HepG2 (cell line): ENCODE results near the gene RHBDL1. TPM values are rescaled to one million over a fixed set of nuclear protein-coding genes. Genes with fewer than 3 reads are reported as not detected.
A peak's percentile ranks its signal among the peaks of the same experiment; 100 is the strongest.

Source experiments
- AHR ChIP-seq: IDR thresholded peaks from 2 replicates; pipeline ENCODE4 v1.6.1; 2018; ENCODE audit warnings: missing genetic modification reagents, missing compliant biosample characterization
- ARID4A ChIP-seq: sonication (generic); formaldehyde crosslinking; IDR thresholded peaks from 2 replicates; pipeline ENCODE4 v1.5.0; 2020; ENCODE audit warnings: mild to moderate bottlenecking, missing genetic modification reagents, borderline replicate concordance
- ATM ChIP-seq: fragments of 450-650 bp; IDR thresholded peaks from 2 replicates; pipeline ENCODE4 v1.7.1; 2017; ENCODE audit warnings: mild to moderate bottlenecking, borderline replicate concordance
- BRCA1 ChIP-seq: sonication (generic); formaldehyde crosslinking; IDR thresholded peaks from 2 replicates; pipeline ENCODE4 v1.4.0; 2020; ENCODE audit warnings: missing genetic modification reagents
- CCAR2 ChIP-seq: fragments of 200-400 bp; formaldehyde crosslinking; optimal IDR thresholded peaks from 2 replicates; pipeline ENCODE3; 2018; ENCODE audit warnings: low read depth, mild to moderate bottlenecking, low read length, moderate library complexity
- ERF ChIP-seq: IDR thresholded peaks from 2 replicates; pipeline ENCODE4 v1.6.1; 2018; ENCODE audit warnings: missing biosample characterization, missing genetic modification reagents
- ETS1 ChIP-seq: sonication (generic); formaldehyde crosslinking; IDR thresholded peaks from 2 replicates; pipeline ENCODE4 v1.4.0; 2020; ENCODE audit warnings: missing genetic modification reagents
- GLI4 ChIP-seq: sonication (generic); formaldehyde crosslinking; IDR thresholded peaks from 2 replicates; pipeline ENCODE4 v1.5.1; 2020; ENCODE audit warnings: missing genetic modification reagents, mild to moderate bottlenecking, moderate library complexity, borderline replicate concordance
- KLF6 ChIP-seq: IDR thresholded peaks from 2 replicates; pipeline ENCODE4 v1.8.0; 2016; ENCODE audit warnings: missing biosample characterization, missing genetic modification reagents
- MEF2D ChIP-seq: sonication (generic); formaldehyde crosslinking; IDR thresholded peaks from 2 replicates; pipeline ENCODE4 v1.5.1; 2020; ENCODE audit warnings: mild to moderate bottlenecking, missing genetic modification reagents
- MXD4 ChIP-seq: IDR thresholded peaks from 2 replicates; pipeline ENCODE4 v1.6.1; 2016; ENCODE audit warnings: mild to moderate bottlenecking, missing biosample characterization, missing genetic modification reagents
- PHF20 ChIP-seq: sonication (generic); formaldehyde crosslinking; IDR thresholded peaks from 2 replicates; pipeline ENCODE4 v1.5.0; 2020; ENCODE audit warnings: mild to moderate bottlenecking, missing genetic modification reagents
- SALL2 ChIP-seq: sonication (generic); formaldehyde crosslinking; IDR thresholded peaks from 2 replicates; pipeline ENCODE4 v1.8.1; 2023; ENCODE audit warnings: mild to moderate bottlenecking, missing genetic modification reagents, inconsistent platforms
- SMARCC2 ChIP-seq: fragments of 450-650 bp; IDR thresholded peaks from 2 replicates; pipeline ENCODE4 v1.6.1; 2017; ENCODE audit warnings: antibody characterized with exemption, mild to moderate bottlenecking
- SRY ChIP-seq: sonication (generic); formaldehyde crosslinking; IDR thresholded peaks from 2 replicates; pipeline ENCODE4 v1.8.0; 2022; ENCODE audit warnings: mild to moderate bottlenecking, missing genetic modification reagents
- ZBTB26 ChIP-seq: IDR thresholded peaks from 2 replicates; pipeline ENCODE4 v1.6.1; 2016; ENCODE audit warnings: missing compliant biosample characterization, missing genetic modification reagents, borderline replicate concordance
- ZNF790 ChIP-seq: sonication (generic); formaldehyde crosslinking; IDR thresholded peaks from 2 replicates; pipeline ENCODE4 v1.8.0; 2022; ENCODE audit warnings: missing genetic modification reagents, mild to moderate bottlenecking, borderline replicate concordance
- ZNF816 ChIP-seq: sonication (generic); formaldehyde crosslinking; IDR thresholded peaks from 2 replicates; pipeline ENCODE4 v1.8.0; 2022; ENCODE audit warnings: missing genetic modification reagents, mild to moderate bottlenecking, borderline replicate concordance
- polyA plus RNA-seq, 8 experiments: library from polyadenylated mRNA; depleted of rRNA in 3 of 8; stranded (reverse) in 7 of 8; unstranded in 1 of 8; fragments of >200 nt; fragmentation: Illumina TruSeq in 4 of 8; extraction: Trizol in 4 of 8; gene quantifications; 2 replicates each; pipeline versions ENCODE4 v1.2.1 to v1.2.3, GENCODE V29; 2011 to 2016; ENCODE audit warnings: low read depth in 4 of 8, missing spikeins in 1 of 8, mixed read lengths in 1 of 8; ENCODE audit not compliant: insufficient read depth in 1 of 8
- total RNA-seq, 5 experiments: library from RNA; depleted of rRNA; stranded (reverse); fragments of >200 nt; fragmentation: Illumina TruSeq; extraction: Trizol; gene quantifications; 2 replicates each; pipeline ENCODE4 v1.2.3, GENCODE V29; 2016; ENCODE audit warnings: low read depth in 1 of 5
- TF ChIP-seq, protein P1 (sequence below): sonication (generic); formaldehyde crosslinking; IDR thresholded peaks from 2 replicates; pipeline ENCODE4 v1.8.1; 2023; ENCODE audit warnings: mild to moderate bottlenecking, inconsistent platforms, moderate library complexity, missing genetic modification reagents, borderline replicate concordance
- TF ChIP-seq, protein P2 (sequence below): sonication (generic); formaldehyde crosslinking; IDR thresholded peaks from 2 replicates; pipeline ENCODE4 v1.8.1; 2023; ENCODE audit warnings: mild to moderate bottlenecking, moderate library complexity, missing genetic modification reagents

Gene RHBDL1
- total and polyA plus RNA-seq, 2 of the 13 experiments (the other 11 are each of a cell fraction or from before 2014, with no cell fraction given) = 1.8 to 3.8 TPM

- TF ChIP-seq SALL2 (CRISPR knock-in tag) = peak; percentile 43; the same call in 1 of the 2 replicates
- no peak for TF ChIP-seq MEF2D (CRISPR knock-in tag)
- TF ChIP-seq BRCA1 (CRISPR knock-in tag) = no peak
- no peak for TF ChIP-seq ERF
- TF ChIP-seq PHF20 = no peak
- TF ChIP-seq ATM = no peak
- no peak for TF ChIP-seq ZNF790 (CRISPR knock-in tag)
- TF ChIP-seq, protein P1, sequence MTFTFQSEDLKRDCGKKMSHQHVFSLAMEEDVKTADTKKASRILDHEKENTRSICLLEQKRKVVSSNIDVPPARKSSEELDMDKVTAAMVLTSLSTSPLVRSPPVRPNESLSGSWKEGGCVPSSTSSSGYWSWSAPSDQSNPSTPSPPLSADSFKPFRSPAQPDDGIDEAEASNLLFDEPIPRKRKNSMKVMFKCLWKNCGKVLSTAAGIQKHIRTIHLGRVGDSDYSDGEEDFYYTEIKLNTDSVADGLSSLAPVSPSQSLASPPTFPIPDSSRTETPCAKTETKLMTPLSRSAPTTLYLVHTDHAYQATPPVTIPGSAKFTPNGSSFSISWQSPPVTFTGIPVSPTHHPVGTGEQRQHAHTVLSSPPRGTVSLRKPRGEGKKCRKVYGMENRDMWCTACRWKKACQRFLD (CRISPR knock-in tag) = no peak
- no peak for TF ChIP-seq MXD4
- no peak for TF ChIP-seq KLF6
- TF ChIP-seq GLI4 = no peak
- TF ChIP-seq, protein P2, sequence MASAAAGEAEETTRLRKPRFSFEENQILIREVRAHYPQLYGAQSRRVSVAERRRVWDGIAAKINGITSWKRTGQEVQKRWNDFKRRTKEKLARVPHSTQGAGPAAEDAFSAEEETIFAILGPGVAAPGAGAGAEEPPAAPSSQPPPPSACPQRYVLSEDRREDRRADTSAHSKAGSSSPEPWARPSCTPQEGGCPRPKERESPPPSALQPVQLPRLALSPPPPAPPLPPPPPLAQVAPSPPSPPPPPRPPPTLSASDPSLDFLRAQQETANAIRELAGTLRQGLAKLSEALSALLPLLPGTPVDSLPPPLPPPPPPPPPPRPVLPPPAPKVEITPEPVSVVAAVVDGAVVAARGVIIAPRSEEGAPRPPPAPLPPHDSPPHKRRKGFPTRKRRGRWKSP (CRISPR knock-in tag) = peak; percentile 48; the same call in 1 of the 2 replicates
- TF ChIP-seq SMARCC2 = no peak
- no peak for TF ChIP-seq ZNF816 (CRISPR knock-in tag)
- TF ChIP-seq ZBTB26 (CRISPR knock-in tag) = 0 out of 2 replicates have a peak, but pooled peaks have one; percentile 29
- TF ChIP-seq ARID4A (CRISPR knock-in tag) = peak; percentile 44
- no peak for TF ChIP-seq CCAR2
- no peak for TF ChIP-seq AHR (CRISPR knock-in tag)
- TF ChIP-seq SRY = 0 out of 2 replicates have a peak, but pooled peaks have one; percentile 22
- TF ChIP-seq ETS1 (CRISPR knock-in tag) = no peak
Observed at GRCh38 chr16:714558-715476, 39.3 kb downstream of the RHBDL1 start, which contains the start of gene METRN (continued).
